ENCODE results near the gene PHLDA1. TPM values are rescaled to one million over a fixed set of nuclear protein-coding genes. Genes with fewer than 3 reads are reported as not detected.
A peak's percentile ranks its signal among the peaks of the same experiment; 100 is the strongest.

PHLDA1 gene
- total and polyA plus RNA-seq, 11 donors, result 3.0 to 44.4 (median 5.5) TPM

DNA sequence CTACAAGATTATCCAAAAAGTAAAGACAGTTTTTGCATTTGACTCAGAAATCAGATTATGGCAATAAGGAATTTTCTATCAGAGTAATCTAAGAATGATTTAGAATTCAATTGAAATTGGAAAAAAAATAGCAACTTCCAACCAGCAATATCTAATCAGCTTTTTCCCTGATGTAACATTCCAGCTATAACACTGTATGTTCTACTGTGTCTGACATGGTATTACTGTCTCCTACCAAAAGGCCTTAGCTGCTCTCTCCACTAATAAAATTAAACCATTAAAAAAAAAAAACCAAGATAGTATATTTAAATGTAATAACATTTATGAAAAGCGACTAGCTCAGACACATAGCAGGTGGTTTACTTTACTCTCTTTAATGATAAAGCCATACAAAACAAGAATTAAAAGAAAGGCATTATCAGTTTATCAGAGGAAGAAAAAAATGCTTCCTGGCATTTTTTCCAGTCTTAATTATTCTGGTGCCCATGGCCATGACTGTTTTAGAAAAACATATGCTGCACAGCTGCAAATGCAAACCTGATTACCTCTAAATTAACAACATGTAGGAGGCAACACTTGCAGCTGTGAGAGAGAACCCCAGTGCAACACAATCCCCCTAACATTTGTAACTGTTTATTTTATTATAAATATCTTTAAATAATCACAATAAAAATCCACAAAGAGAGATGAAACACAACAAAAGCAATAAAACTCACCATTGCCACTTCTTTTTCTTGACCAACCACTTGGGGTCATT is 28.8 kb downstream of the PHLDA1 start:
- 70 to 84% (median 80%) methylated on average over 1 of the region's 1 CpG for WGBS, 4 donors
- peaks cover 0 to 4% (median 0%) of the 10 kb centered on the region in 12 donors for H3K4me1 ChIP-seq
- no peaks in the 10 kb centered on the region for H3K9me3 ChIP-seq
- no peak for ATAC-seq
- no peak for DNase-seq
- TF ChIP-seq POLR2A (IDR thresholded peaks at IDR 0.05), result no peak
- TF ChIP-seq, protein P1, sequence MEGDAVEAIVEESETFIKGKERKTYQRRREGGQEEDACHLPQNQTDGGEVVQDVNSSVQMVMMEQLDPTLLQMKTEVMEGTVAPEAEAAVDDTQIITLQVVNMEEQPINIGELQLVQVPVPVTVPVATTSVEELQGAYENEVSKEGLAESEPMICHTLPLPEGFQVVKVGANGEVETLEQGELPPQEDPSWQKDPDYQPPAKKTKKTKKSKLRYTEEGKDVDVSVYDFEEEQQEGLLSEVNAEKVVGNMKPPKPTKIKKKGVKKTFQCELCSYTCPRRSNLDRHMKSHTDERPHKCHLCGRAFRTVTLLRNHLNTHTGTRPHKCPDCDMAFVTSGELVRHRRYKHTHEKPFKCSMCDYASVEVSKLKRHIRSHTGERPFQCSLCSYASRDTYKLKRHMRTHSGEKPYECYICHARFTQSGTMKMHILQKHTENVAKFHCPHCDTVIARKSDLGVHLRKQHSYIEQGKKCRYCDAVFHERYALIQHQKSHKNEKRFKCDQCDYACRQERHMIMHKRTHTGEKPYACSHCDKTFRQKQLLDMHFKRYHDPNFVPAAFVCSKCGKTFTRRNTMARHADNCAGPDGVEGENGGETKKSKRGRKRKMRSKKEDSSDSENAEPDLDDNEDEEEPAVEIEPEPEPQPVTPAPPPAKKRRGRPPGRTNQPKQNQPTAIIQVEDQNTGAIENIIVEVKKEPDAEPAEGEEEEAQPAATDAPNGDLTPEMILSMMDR (IDR thresholded peaks at IDR 0.05), result no peak
- intact Hi-C loops (cut with DNase I), result no loop called here
- H3K27ac ChIP-seq, result no peak overlapping the region
- H3K36me3 ChIP-seq, result no peaks in the 10 kb centered on the region
- H3K27me3 ChIP-seq, result no peaks in the 10 kb centered on the region
- no peak overlapping the region for H3K4me3 ChIP-seq

DNA sequence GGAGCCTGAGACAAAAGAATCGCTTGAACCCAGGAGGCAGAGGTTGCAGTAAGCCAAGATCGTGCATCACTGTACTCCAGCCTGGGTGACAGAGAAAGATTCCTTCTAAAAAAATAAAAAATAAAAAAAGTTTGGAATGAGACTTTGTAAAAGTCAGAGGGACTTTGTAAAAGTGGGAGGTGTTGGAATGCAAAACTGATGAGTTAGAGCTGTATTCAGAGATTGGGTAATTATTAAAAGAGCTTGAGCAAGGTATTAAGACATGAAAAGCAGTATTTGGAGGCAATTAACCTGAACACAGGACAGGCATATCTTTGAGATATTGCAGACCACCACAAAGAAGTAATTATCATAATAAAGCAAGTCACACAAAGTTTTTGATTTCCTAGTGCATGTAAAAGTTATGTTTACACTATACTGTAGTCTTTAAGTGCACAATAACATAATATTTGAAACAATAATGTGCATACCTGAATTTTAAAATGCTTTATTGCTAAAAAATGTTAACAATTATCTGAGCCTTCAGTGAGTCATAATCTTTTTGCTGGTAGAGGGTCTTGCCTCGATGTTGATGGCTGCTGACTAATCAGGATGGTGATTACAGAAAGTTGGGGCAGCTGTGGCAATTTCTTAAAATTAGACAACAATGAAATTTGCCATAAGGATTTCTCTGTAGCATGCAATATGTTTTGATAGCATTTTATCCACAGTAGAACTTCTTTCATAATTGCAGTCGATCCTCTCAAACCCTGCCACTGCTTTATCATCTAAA is 33.1 kb downstream of the PHLDA1 start:
- ATAC-seq (no peak), DNase-seq (no peak)
- Histone ChIP-seq H3K4me3 (no peak overlapping the region), H3K27me3 (no peaks in the 10 kb centered on the region), H3K27ac (no peak overlapping the region), H3K36me3 (no peaks in the 10 kb centered on the region), H3K9me3 (no peaks in the 10 kb centered on the region), H3K4me1 (peaks cover 0 to 12% (median 4%) of the 10 kb centered on the region in 12 donors)
- intact Hi-C loops (cut with DNase I), result no loop called here
- WGBS, 4 donors, result 85 to 90% (median 89%) methylated on average over 4 of the region's 4 CpGs
- TF ChIP-seq POLR2A (IDR thresholded peaks at IDR 0.05), result no peak
- TF ChIP-seq, protein P1 (IDR thresholded peaks at IDR 0.05), result no peak

DNA sequence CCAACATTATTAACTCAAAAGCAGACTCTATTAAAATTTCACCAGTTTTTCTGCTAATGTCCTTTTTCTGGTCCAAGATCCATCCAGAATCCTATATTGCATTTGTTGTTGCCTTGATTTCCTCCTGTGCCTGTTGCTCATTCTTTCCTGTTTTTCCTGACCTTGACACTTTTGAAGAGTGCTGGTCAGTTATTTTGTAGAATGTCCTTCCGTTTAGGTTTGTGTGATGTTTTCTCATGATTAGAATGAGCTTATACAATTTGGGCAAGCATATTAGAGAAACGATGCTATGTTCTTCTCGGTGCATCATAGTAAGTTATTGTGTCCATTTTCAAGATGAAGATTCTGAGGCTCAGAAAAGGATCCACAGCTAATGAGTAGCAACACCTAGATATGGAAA is 33.9 kb downstream of the PHLDA1 start:
- Histone ChIP-seq H3K9me3 (no peaks in the 10 kb centered on the region), H3K27ac (peak overlapping the region in 4 of 12 donors; percentile 1 to 26 (median 11)), H3K4me1 (peaks cover 0 to 12% (median 4%) of the 10 kb centered on the region in 12 donors), H3K4me3 (no peak overlapping the region), H3K36me3 (no peaks in the 10 kb centered on the region), H3K27me3 (no peaks in the 10 kb centered on the region)
- intact Hi-C loops (cut with DNase I), result no loop called here
- DNase-seq, result no peak
- no peak for TF ChIP-seq POLR2A (IDR thresholded peaks at IDR 0.05)
- TF ChIP-seq, protein P1 (IDR thresholded peaks at IDR 0.05), result no peak
- ATAC-seq, result no peak
- WGBS, 4 donors, result 68 to 83% (median 75%) methylated on average over 3 of the region's 3 CpGs

DNA sequence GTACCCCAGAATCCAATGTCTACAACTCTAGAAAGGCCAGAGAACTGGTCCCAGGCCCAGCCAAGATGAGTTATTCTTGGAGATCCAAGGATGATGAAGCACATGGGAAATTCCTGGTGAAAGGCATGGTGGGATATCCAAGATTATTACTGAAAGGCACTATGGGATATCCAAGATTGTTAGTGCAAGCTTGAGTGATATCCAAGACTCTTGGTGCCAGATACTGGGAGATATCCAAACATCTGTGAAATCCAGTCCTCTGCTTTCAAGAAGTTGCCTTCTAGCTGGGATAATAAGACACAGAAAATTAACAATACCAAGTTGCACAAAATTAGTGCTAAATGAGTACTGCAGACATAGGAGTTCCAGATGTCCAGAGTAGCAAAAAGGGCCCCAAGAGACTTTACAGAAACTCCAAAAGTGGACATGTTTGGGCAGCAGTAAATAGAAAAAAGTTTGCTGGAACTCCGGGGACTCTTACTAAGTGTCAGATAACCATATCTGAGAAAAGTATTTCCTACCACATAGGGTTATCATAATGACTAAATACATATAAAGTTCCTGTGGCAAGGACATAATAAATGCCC is 34.6 kb downstream of the PHLDA1 start:
- no peaks in the 10 kb centered on the region for H3K27me3 ChIP-seq
- H3K27ac ChIP-seq, result peak overlapping the region in 4 of 12 donors; percentile 1 to 26 (median 8)
- no peak overlapping the region for H3K4me3 ChIP-seq
- ATAC-seq (peak; percentile 34 to 72 (median 45)), DNase-seq (no peak)
- H3K4me1 ChIP-seq, result peaks cover 0 to 12% (median 4%) of the 10 kb centered on the region in 12 donors
- no peak for TF ChIP-seq POLR2A (IDR thresholded peaks at IDR 0.05)
- TF ChIP-seq, protein P1 (IDR thresholded peaks at IDR 0.05), result no peak
- no peaks in the 10 kb centered on the region for H3K36me3 ChIP-seq
- H3K9me3 ChIP-seq, result no peaks in the 10 kb centered on the region
- intact Hi-C loops (cut with DNase I), result no loop called here
- 0 to 8% (median 6%) methylated on average over 1 of the region's 1 CpG for WGBS, 4 donors
